ENCODE measurements around the gene SEC14L5.

DNA sequence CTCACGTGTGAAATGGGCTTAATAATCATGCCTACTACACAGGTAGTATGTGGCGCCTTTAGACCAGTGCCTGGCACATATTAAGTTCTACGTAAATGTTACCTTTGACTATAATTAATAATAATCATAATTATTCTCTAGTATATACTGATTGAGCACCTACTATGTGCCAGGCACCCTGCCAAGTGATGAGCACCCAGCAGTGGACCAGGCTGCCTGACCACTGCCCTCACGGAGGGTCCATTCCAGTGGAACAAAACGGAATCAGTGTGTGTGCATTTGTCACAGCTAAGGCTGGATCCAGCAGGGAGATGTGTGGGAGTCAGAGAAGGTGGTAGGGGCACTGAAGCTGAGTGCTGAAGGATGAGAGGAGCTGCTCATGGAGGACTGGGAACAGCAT lies 30.5 kb downstream of the SEC14L5 start:
- TF ChIP-seq, protein P1, sequence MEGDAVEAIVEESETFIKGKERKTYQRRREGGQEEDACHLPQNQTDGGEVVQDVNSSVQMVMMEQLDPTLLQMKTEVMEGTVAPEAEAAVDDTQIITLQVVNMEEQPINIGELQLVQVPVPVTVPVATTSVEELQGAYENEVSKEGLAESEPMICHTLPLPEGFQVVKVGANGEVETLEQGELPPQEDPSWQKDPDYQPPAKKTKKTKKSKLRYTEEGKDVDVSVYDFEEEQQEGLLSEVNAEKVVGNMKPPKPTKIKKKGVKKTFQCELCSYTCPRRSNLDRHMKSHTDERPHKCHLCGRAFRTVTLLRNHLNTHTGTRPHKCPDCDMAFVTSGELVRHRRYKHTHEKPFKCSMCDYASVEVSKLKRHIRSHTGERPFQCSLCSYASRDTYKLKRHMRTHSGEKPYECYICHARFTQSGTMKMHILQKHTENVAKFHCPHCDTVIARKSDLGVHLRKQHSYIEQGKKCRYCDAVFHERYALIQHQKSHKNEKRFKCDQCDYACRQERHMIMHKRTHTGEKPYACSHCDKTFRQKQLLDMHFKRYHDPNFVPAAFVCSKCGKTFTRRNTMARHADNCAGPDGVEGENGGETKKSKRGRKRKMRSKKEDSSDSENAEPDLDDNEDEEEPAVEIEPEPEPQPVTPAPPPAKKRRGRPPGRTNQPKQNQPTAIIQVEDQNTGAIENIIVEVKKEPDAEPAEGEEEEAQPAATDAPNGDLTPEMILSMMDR (conservative IDR thresholded peaks at IDR 0.05) = no peak
- TF ChIP-seq EZH2 (IDR thresholded peaks at IDR 0.05; ENCODE audit: low read depth) = no peak
